AG04450 (cell line): ENCODE data around the gene TRMT61B. TPM values are rescaled to one million over a fixed set of nuclear protein-coding genes. Genes with fewer than 3 reads are reported as not detected.

Source experiments
- CTCF ChIA-PET: fragments of 300-600, 350-600 bp; formaldehyde crosslinking; extraction: SDS; loops from one replicate; lab custom pipeline; 2022; ENCODE audit warnings: antibody characterized with exemption, inconsistent platforms; lab: Charles Lee
- POLR2A ChIA-PET: fragments of 350-600 bp; formaldehyde crosslinking; extraction: SDS; loops from one replicate; lab custom pipeline; 2021; ENCODE audit warnings: antibody characterized with exemption, inconsistent platforms; lab: Yijun Ruan, JAX
- DNase-seq: peaks from one replicate; pipeline ENCODE4 v3.0.0-alpha.2; 2011; ENCODE audit warnings: low read depth, low spot score
- H3K27ac ChIP-seq: one replicate; pipeline ENCODE4 v1.5.1; 2012; ENCODE audit warnings: low read depth, low read length, control low read depth
- H3K27me3 ChIP-seq: one replicate; pipeline ENCODE4 v1.6.0; 2012; ENCODE audit warnings: low read length; ENCODE audit not compliant: control insufficient read depth, insufficient read depth
- H3K4me3 ChIP-seq: 2 replicates; pipeline ENCODE4 v1.5.1; 2011; ENCODE audit warnings: mild to moderate bottlenecking, low read depth, low read length, control low read depth
- H3K9me3 ChIP-seq: 2 replicates; pipeline ENCODE4 v1.5.1; 2012; ENCODE audit warnings: low read length; ENCODE audit not compliant: control insufficient read depth, insufficient read depth
- CTCF ChIP-seq: IDR thresholded peaks from 2 replicates; pipeline ENCODE4 v1.5.1; 2011; ENCODE audit warnings: low read depth, low read length, control low read depth, inconsistent platforms
- polyA plus RNA-seq: library from polyadenylated mRNA; depleted of rRNA; stranded (reverse); fragments of >200 nt; gene quantifications from 2 replicates; pipeline ENCODE4 v1.2.3, GENCODE V29; 2011

The TRMT61B gene
- polyA plus RNA-seq, 1 experiment, result 16.8 TPM

- Histone ChIP-seq H3K27me3 (no peaks in the 10 kb centered on the region), H3K9me3 (no peaks in the 10 kb centered on the region), H3K27ac (peak overlapping the region; percentile 0), H3K4me3 (no peak overlapping the region)
- no peak for TF ChIP-seq CTCF
- no peak for DNase-seq
- CTCF ChIA-PET, result no interaction called here
- POLR2A ChIA-PET, result interaction anchor here (0.6 kb wide), 1 partner anchor 15 kb away, joined by 11 read pairs; no protein-coding TSS in a partner anchor
Observed at GRCh38 chr2:28842042-28842441, 28.1 kb downstream of the TRMT61B start.

- no peak overlapping the region for H3K27ac ChIP-seq
- H3K27me3 ChIP-seq, result no peaks in the 10 kb centered on the region
- no peaks in the 10 kb centered on the region for H3K9me3 ChIP-seq
- H3K4me3 ChIP-seq, result no peak overlapping the region
- ChIA-PET CTCF (no interaction called here), POLR2A (interaction anchor here (0.6 kb wide), 1 partner anchor 15 kb away, joined by 6 read pairs; no protein-coding TSS in a partner anchor)
- TF ChIP-seq CTCF, result no peak
- no peak for DNase-seq
Observed at GRCh38 chr2:28838971-28839370, 31.1 kb downstream of the TRMT61B start.

- ChIA-PET POLR2A (no interaction called here), CTCF (interaction anchor here (0.6 to 1.9 kb wide), 4 partner anchors 13 to 1088 kb away, joined by 3 to 6 read pairs (median 4); no protein-coding TSS in a partner anchor)
- H3K27me3 ChIP-seq, result no peaks in the 10 kb centered on the region
- no peak for TF ChIP-seq CTCF
- no peak overlapping the region for H3K4me3 ChIP-seq
- no peaks in the 10 kb centered on the region for H3K9me3 ChIP-seq
- no peak for DNase-seq
- H3K27ac ChIP-seq, result no peak overlapping the region
Observed at GRCh38 chr2:28835781-28836180, 34.3 kb downstream of the TRMT61B start.

- POLR2A ChIA-PET, result interaction anchor here (0.6 kb wide), 1 partner anchor 223 kb away, joined by 4 read pairs; no protein-coding TSS in a partner anchor
- Histone ChIP-seq H3K27ac (no peak overlapping the region), H3K27me3 (no peaks in the 10 kb centered on the region), H3K4me3 (no peak overlapping the region), H3K9me3 (no peaks in the 10 kb centered on the region)
- no peak for TF ChIP-seq CTCF
- CTCF ChIA-PET, result no interaction called here
- no peak for DNase-seq
Observed at GRCh38 chr2:28833740-28834470, 36.2 kb downstream of the TRMT61B start.

- H3K27ac ChIP-seq, result no peak overlapping the region
- ChIA-PET CTCF (no interaction called here), POLR2A (no interaction called here)
- H3K4me3 ChIP-seq, result no peak overlapping the region
- H3K9me3 ChIP-seq, result no peaks in the 10 kb centered on the region
- TF ChIP-seq CTCF, result no peak
- no peak for DNase-seq
- H3K27me3 ChIP-seq, result no peaks in the 10 kb centered on the region
Observed at GRCh38 chr2:28828382-28828781, 41.7 kb downstream of the TRMT61B start.
